H1 (cell line): Measurements from ENCODE around the gene MRPL20. TPM values are rescaled to one million over a fixed set of nuclear protein-coding genes. Genes with fewer than 3 reads are reported as not detected.
"Not testable (repeated sequence)": the region's sequence is repeated elsewhere in the genome, so short reads cannot be mapped to it uniquely, and the experiment has no call there.

Source experiments
- CTCF ChIA-PET: fragments of 300-600 bp; sonication (Branson Sonifier 250); formaldehyde crosslinking; loops from one replicate; lab custom pipeline; 2021; ENCODE audit not compliant: partially characterized antibody; lab: Charles Lee
- POLR2A ChIA-PET: fragments of 300-600 bp; sonication (Branson Sonifier 250); formaldehyde crosslinking; loops from one replicate; lab custom pipeline; 2021; ENCODE audit warnings: inconsistent platforms; ENCODE audit not compliant: partially characterized antibody; lab: Charles Lee
- DNase-seq, 2 experiments: peaks; one replicate each; pipeline versions ENCODE4 v3.0.0 to v3.0.0-alpha.2; 2010 to 2022; ENCODE audit warnings: low spot score in 2 of 2, low read depth in 1 of 2, mixed read lengths in 1 of 2
- FAIRE-seq: peaks from 2 replicates; lab custom pipeline; 2011; peaks lifted over from hg19 to GRCh38; lab: Jason Lieb, UNC
- H2AFZ ChIP-seq: 2 replicates; pipeline ENCODE4 v1.8.1; 2012; ENCODE audit warnings: low read length, inconsistent platforms
- H2AK5ac ChIP-seq: 2 replicates; pipeline ENCODE4 v1.6.1; 2013; ENCODE audit warnings: low read depth, low read length
- H2BK120ac ChIP-seq: replicated peaks from 2 replicates; pipeline ENCODE3; 2013; ENCODE audit warnings: low read depth, low read length, inconsistent platforms
- H2BK12ac ChIP-seq: 2 replicates; pipeline ENCODE4 v1.6.1; 2013; ENCODE audit warnings: low read depth, low read length
- H2BK15ac ChIP-seq: 2 replicates; pipeline ENCODE4 v1.6.1; 2013; ENCODE audit warnings: low read length
- H2BK20ac ChIP-seq: 2 replicates; pipeline ENCODE4 v1.6.1; 2013; ENCODE audit warnings: low read length
- H2BK5ac ChIP-seq: 2 replicates; pipeline ENCODE4 v1.6.1; 2013; ENCODE audit warnings: low read depth, low read length
- H3K14ac ChIP-seq: 2 replicates; pipeline ENCODE4 v1.6.1; 2013; ENCODE audit warnings: inconsistent platforms; ENCODE audit not compliant: insufficient read length
- H3K18ac ChIP-seq: 2 replicates; pipeline ENCODE4 v1.6.1; 2013; ENCODE audit warnings: low read length; ENCODE audit errors: extremely low read depth
- H3K23ac ChIP-seq: 2 replicates; pipeline ENCODE4 v1.6.1; 2013; ENCODE audit warnings: inconsistent platforms; ENCODE audit not compliant: insufficient read length
- H3K23me2 ChIP-seq: 2 replicates; pipeline ENCODE4 v1.6.1; 2013; ENCODE audit warnings: low read depth, low read length
- H3K27ac ChIP-seq: 2 replicates; pipeline ENCODE4 v1.6.1; 2011; ENCODE audit warnings: low read depth, low read length, inconsistent platforms
- H3K27me3 ChIP-seq, 4 experiments: replicated peaks in 1 of 4; 1 replicate in 1 of 4; 2 replicates in 3 of 4; pipeline versions ENCODE4 v1.6.1 to v1.8.1; 2011 to 2013; ENCODE audit warnings: low read length in 3 of 4, mild to moderate bottlenecking in 3 of 4, inconsistent platforms in 2 of 4, mixed read lengths in 2 of 4, moderate library complexity in 1 of 4; ENCODE audit not compliant: control insufficient read depth in 3 of 4, insufficient read depth in 3 of 4; ENCODE audit errors: extremely low read depth in 1 of 4
- H3K36me3 ChIP-seq, 4 experiments: 2 replicates each; pipeline versions ENCODE4 v1.6.1 to v1.8.1; 2011 to 2013; ENCODE audit warnings: mild to moderate bottlenecking in 4 of 4, low read length in 3 of 4, moderate library complexity in 2 of 4, control low read depth in 1 of 4, inconsistent platforms in 1 of 4; ENCODE audit not compliant: insufficient read depth in 4 of 4, control insufficient read depth in 2 of 4
- H3K4ac ChIP-seq: replicated peaks from 2 replicates; pipeline ENCODE3; 2013; ENCODE audit warnings: low read length, low read depth, mixed read lengths, inconsistent platforms; ENCODE audit not compliant: insufficient read length
- H3K4me1 ChIP-seq, 4 experiments: replicated peaks in 1 of 4; 1 replicate in 1 of 4; 2 replicates in 3 of 4; pipeline versions ENCODE4 v1.6.1 to v1.8.1; 2011 to 2013; ENCODE audit warnings: low read length in 3 of 4, inconsistent platforms in 2 of 4, mixed read lengths in 1 of 4; ENCODE audit not compliant: insufficient read depth in 4 of 4, control insufficient read depth in 3 of 4
- H3K4me2 ChIP-seq, 2 experiments: 2 replicates each; pipeline versions ENCODE4 v1.6.1 to v1.8.1; 2011 to 2013; ENCODE audit warnings: low read depth in 2 of 2, low read length in 2 of 2, control low read depth in 1 of 2, inconsistent platforms in 1 of 2, mild to moderate bottlenecking in 1 of 2; ENCODE audit not compliant: insufficient read depth in 1 of 2
- H3K4me3 ChIP-seq, 4 experiments: fragments of 200-600, 300-600 bp in 1 of 4; sonication (generic), shearing (Covaris generic), sonication (Bioruptor Twin) in 1 of 4; 2 replicates each; pipeline versions ENCODE4 v1.5.1 to v1.8.1; 2011 to 2016; ENCODE audit warnings: low read length in 4 of 4, low read depth in 3 of 4, control low read depth in 2 of 4, inconsistent platforms in 2 of 4, mild to moderate bottlenecking in 2 of 4, mixed read lengths in 1 of 4, moderate library complexity in 1 of 4; ENCODE audit not compliant: insufficient read depth in 2 of 4; ENCODE audit errors: extremely low read depth in 1 of 4
- H3K56ac ChIP-seq: replicated peaks from 2 replicates; pipeline ENCODE3; 2013; ENCODE audit warnings: low read depth, mild to moderate bottlenecking, mixed read lengths, low read length, inconsistent platforms; ENCODE audit not compliant: insufficient read length
- H3K79me1 ChIP-seq: 2 replicates; pipeline ENCODE4 v1.6.1; 2013; ENCODE audit warnings: low read depth, low read length, control low read depth
- H3K79me2 ChIP-seq, 2 experiments: 2 replicates each; pipeline versions ENCODE4 v1.6.1 to v1.8.1; 2012 to 2013; ENCODE audit warnings: low read length in 2 of 2, mild to moderate bottlenecking in 2 of 2, inconsistent platforms in 1 of 2; ENCODE audit not compliant: insufficient read depth in 2 of 2, control insufficient read depth in 1 of 2
- H3K9ac ChIP-seq, 4 experiments: replicated peaks in 1 of 4; 1 replicate in 1 of 4; 2 replicates in 3 of 4; pipeline versions ENCODE4 v1.6.1 to v1.8.1; 2011 to 2013; ENCODE audit warnings: low read depth in 3 of 4, low read length in 3 of 4, control low read depth in 2 of 4, mild to moderate bottlenecking in 2 of 4, moderate library complexity in 2 of 4, inconsistent platforms in 1 of 4; ENCODE audit errors: extremely low read depth in 1 of 4
- H3K9me3 ChIP-seq, 2 experiments: 2 replicates each; pipeline versions ENCODE4 v1.6.1 to v1.8.1; 2012 to 2013; ENCODE audit warnings: mild to moderate bottlenecking in 2 of 2, moderate library complexity in 2 of 2, control low read depth in 1 of 2, inconsistent platforms in 1 of 2, low read depth in 1 of 2, low read length in 1 of 2, mixed read lengths in 1 of 2; ENCODE audit not compliant: insufficient read depth in 2 of 2
- H4K20me1 ChIP-seq, 2 experiments: replicated peaks in 1 of 2; 2 replicates each; pipeline versions ENCODE3 to v1.8.1; 2011 to 2013; ENCODE audit warnings: inconsistent platforms in 2 of 2, low read length in 2 of 2, mild to moderate bottlenecking in 1 of 2; ENCODE audit not compliant: insufficient read depth in 2 of 2, control insufficient read depth in 1 of 2
- H4K5ac ChIP-seq: 2 replicates; pipeline ENCODE4 v1.6.1; 2013; ENCODE audit warnings: low read length, low read depth, mixed read lengths, inconsistent platforms; ENCODE audit not compliant: insufficient read length
- H4K8ac ChIP-seq: 2 replicates; pipeline ENCODE4 v1.8.0; 2013; ENCODE audit warnings: mild to moderate bottlenecking, moderate library complexity, low read length, inconsistent platforms; ENCODE audit not compliant: insufficient read depth; ENCODE audit errors: extremely low read depth
- H4K91ac ChIP-seq: replicated peaks from 2 replicates; pipeline ENCODE3; 2013; ENCODE audit warnings: low read length, mixed read lengths, inconsistent platforms; ENCODE audit not compliant: insufficient read length
- CTCF ChIP-seq, 3 experiments: IDR thresholded peaks; 1 replicate in 2 of 3; 2 replicates in 1 of 3; pipeline versions ENCODE4 v1.5.1 to v1.6.1; 2011; ENCODE audit warnings: low read length in 3 of 3, mild to moderate bottlenecking in 3 of 3, inconsistent platforms in 2 of 3, low read depth in 1 of 3, moderate library complexity in 1 of 3; ENCODE audit not compliant: insufficient read depth in 1 of 3; ENCODE audit errors: control extremely low read depth in 1 of 3
- RFX5 ChIP-seq: IDR thresholded peaks from 2 replicates; pipeline ENCODE4 v1.6.1; 2011; ENCODE audit warnings: low read depth, low read length, improper control_type of control experiment, borderline replicate concordance
- SRF ChIP-seq: IDR thresholded peaks from 2 replicates; pipeline ENCODE4 v1.6.1; 2011; ENCODE audit warnings: mild to moderate bottlenecking, low read depth, low read length, moderate library complexity
- WGBS, 2 experiments: shearing (Covaris generic) in 1 of 2; methylation state at CpG; one replicate each; pipeline versions ENCODE4 v1.1.6 to v1.1.7; 2013 to 2015; ENCODE audit warnings: low lambda C conversion rate in 2 of 2, mixed read lengths in 2 of 2, inconsistent platforms in 1 of 2, low coverage in 1 of 2, missing lambda C conversion rate in 1 of 2; ENCODE audit not compliant: insufficient replicate concordance in 2 of 2, insufficient coverage in 1 of 2, insufficient read length in 1 of 2; ENCODE audit errors: extremely low coverage in 1 of 2, missing lambda C conversion rate in 1 of 2; 5-methylcytosine and 5-hydroxymethylcytosine counted together
- polyA plus RNA-seq, 7 experiments: library from polyadenylated mRNA; depleted of rRNA in 3 of 7; stranded (reverse) in 5 of 7; unstranded in 2 of 7; fragments of >200 nt in 5 of 7; fragments of 200-250 nt in 2 of 7; gene quantifications; 1 replicate in 5 of 7; 2 replicates in 1 of 7; 4 replicates in 1 of 7; pipeline versions ENCODE4 v1.2.1 to v1.2.3, GENCODE V29; 2011 to 2013; ENCODE audit warnings: missing spikeins in 2 of 7, mixed read lengths in 2 of 7
- total RNA-seq: library from RNA; stranded (reverse); fragmentation: NEBNext Ultra II Directional; extraction: Animal tissue kit (Norgen Biotek cat#: 25700); gene quantifications from 2 replicates; pipeline ENCODE4 v1.2.1, GENCODE V29; 2021
- TF ChIP-seq, protein P1 (sequence below): IDR thresholded peaks from 2 replicates; pipeline ENCODE4 v1.6.1; 2012; ENCODE audit warnings: inconsistent platforms

The MRPL20 gene
- total and polyA plus RNA-seq, 2 of the 8 experiments (the other 6 are each of a cell fraction or from before 2014, with no cell fraction given): 126 to 151 TPM

GRCh38 chr1:1449099-1449739 lies 42.1 kb upstream of the MRPL20 start, which contains the start of gene ATAD3C (continued):
- TF ChIP-seq CTCF (IDR thresholded peaks at IDR 0.05; ENCODE audit: control extremely low read depth in 1 of 3, insufficient read depth in 1 of 3, low read depth in 1 of 3, low read length in 3 of 3): no peak
- TF ChIP-seq RFX5: no peak
- TF ChIP-seq, protein P1, sequence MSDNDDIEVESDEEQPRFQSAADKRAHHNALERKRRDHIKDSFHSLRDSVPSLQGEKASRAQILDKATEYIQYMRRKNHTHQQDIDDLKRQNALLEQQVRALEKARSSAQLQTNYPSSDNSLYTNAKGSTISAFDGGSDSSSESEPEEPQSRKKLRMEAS: no peak
- TF ChIP-seq SRF: no peak

DNA sequence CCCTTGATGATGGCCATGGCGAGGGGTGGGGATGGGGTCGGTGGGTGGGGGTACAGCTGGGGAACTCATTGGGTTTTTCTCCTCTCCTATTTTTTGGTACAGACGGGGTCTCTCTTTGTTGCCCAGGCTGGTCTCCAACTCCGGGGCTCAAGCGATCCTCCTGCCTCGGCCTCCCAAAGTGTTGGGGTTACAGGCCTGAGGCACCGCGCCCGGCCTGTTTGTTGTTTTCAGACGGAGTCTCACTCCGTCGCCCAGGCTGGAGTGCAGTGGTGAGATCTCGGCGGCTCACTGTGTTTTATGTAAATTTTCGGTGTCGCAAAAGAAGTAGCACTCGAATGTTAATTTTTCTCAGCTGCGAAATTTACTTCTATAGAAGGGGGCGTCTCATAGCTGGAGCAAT lies 39.5 kb upstream of the MRPL20 start:
- H2AFZ ChIP-seq, DNase-seq, CTCF ChIA-PET, H3K36me3 ChIP-seq, H2BK20ac ChIP-seq, H2BK12ac ChIP-seq, H3K27ac ChIP-seq, H2BK15ac ChIP-seq, H3K23ac ChIP-seq, H2BK120ac ChIP-seq, FAIRE-seq, H3K4me3 ChIP-seq, H3K18ac ChIP-seq, H3K56ac ChIP-seq, H2BK5ac ChIP-seq, H3K14ac ChIP-seq, H3K9me3 ChIP-seq, H3K4me1 ChIP-seq, H3K79me1 ChIP-seq, H3K27me3 ChIP-seq, H3K4me2 ChIP-seq, H4K8ac ChIP-seq, H3K79me2 ChIP-seq, H2AK5ac ChIP-seq, H4K91ac ChIP-seq, H3K4ac ChIP-seq, H3K23me2 ChIP-seq, H4K5ac ChIP-seq, H3K9ac ChIP-seq, H4K20me1 ChIP-seq: not testable (repeated sequence)
- WGBS, 2 experiments: 96% methylated on average over 12 of the region's 19 CpGs; no CpG with 5 or more reads in 1 of the 2 experiments
- POLR2A ChIA-PET: interaction anchor here (1.8 kb wide), 1 partner anchor 10 kb away, joined by 5 read pairs; no protein-coding TSS in a partner anchor
